Measurements from ENCODE around the gene TSACC. TPM values are rescaled to one million over a fixed set of nuclear protein-coding genes. Genes with fewer than 3 reads are reported as not detected.
A peak's percentile ranks its signal among the peaks of the same experiment; 100 is the strongest.
"Not testable (repeated sequence)": the region's sequence is repeated elsewhere in the genome, so short reads cannot be mapped to it uniquely, and the experiment has no call there.

The TSACC gene
- total RNA-seq, 1 experiment from 2014 or later: 1.8 TPM

GRCh38 chr1:156368157-156368658, 29.9 kb downstream of the TSACC start:
- no peak for DNase-seq (ENCODE audit: unreplicated experiment)
- no peaks in the 10 kb centered on the region for H3K4me1 Mint-ChIP-seq (ENCODE audit: insufficient read depth, unreplicated experiment)
- no peaks in the 10 kb centered on the region for H3K36me3 Mint-ChIP-seq (ENCODE audit: insufficient read depth, unreplicated experiment)
- H3K4me3 Mint-ChIP-seq (ENCODE audit: unreplicated experiment): no peak overlapping the region
- no peak for TF ChIP-seq CTCF (IDR thresholded peaks at IDR 0.05; ENCODE audit: unreplicated experiment)
- CTCF ChIA-PET: interaction anchor here (0.6 to 1.8 kb wide), 4 partner anchors 10 to 232 kb away, joined by 3 to 9 read pairs (median 6); no protein-coding TSS in a partner anchor
- POLR2A ChIA-PET: no interaction called here
- H3K27ac Mint-ChIP-seq (ENCODE audit: low read depth, unreplicated experiment): no peak overlapping the region
- intact Hi-C loops (cut with micrococcal nuclease): no loop called here
- no TSS peak for BruUV-seq (replicated peaks)
- H3K9me3 Mint-ChIP-seq (ENCODE audit: unreplicated experiment): no peaks in the 10 kb centered on the region
- peaks cover 39% of the 10 kb centered on the region for H3K27me3 Mint-ChIP-seq (ENCODE audit: insufficient read depth, unreplicated experiment)

- CTCF ChIA-PET: interaction anchor here (0.6 to 1.8 kb wide), 6 partner anchors 10 to 231 kb away, joined by 3 to 9 read pairs (median 5); no protein-coding TSS in a partner anchor
Measured at GRCh38 chr1:156368889-156369684, 30.8 kb downstream of the TSACC start, which contains the start of gene RHBG. RHBG (plus strand) TSS chr1:156369211; CDS start chr1:156369250, 39 bp downstream.

GRCh38 chr1:156369685-156370286, 31.5 kb downstream of the TSACC start:
- Mint-ChIP-seq H3K27me3 (ENCODE audit: insufficient read depth, unreplicated experiment) (peaks cover 45% of the 10 kb centered on the region), H3K4me3 (ENCODE audit: unreplicated experiment) (peak overlapping the region; percentile 70)
- intact Hi-C loops (cut with micrococcal nuclease); H3K27ac Mint-ChIP-seq (ENCODE audit: low read depth, unreplicated experiment); BruUV-seq (replicated peaks); H3K36me3 Mint-ChIP-seq (ENCODE audit: insufficient read depth, unreplicated experiment); H3K9me3 Mint-ChIP-seq (ENCODE audit: unreplicated experiment); H3K4me1 Mint-ChIP-seq (ENCODE audit: insufficient read depth, unreplicated experiment); DNase-seq (ENCODE audit: unreplicated experiment): not testable (repeated sequence)
- CTCF ChIA-PET: interaction anchor here (0.6 to 8.9 kb wide), 5 partner anchors 11 to 123 kb away, joined by 3 to 113 read pairs (median 6); no protein-coding TSS in a partner anchor
- POLR2A ChIA-PET: interaction anchor here (1.3 kb wide), 1 partner anchor 11 kb away, joined by 6 read pairs; no protein-coding TSS in a partner anchor

More at GRCh38 chr1:156368889-156369684, 30.8 kb downstream of the TSACC start, which contains the start of gene RHBG:
- POLR2A ChIA-PET: no interaction called here
- no peaks in the 10 kb centered on the region for H3K4me1 Mint-ChIP-seq (ENCODE audit: insufficient read depth, unreplicated experiment)
- no peak within 1 kb of the TSS for H3K27ac Mint-ChIP-seq (ENCODE audit: low read depth, unreplicated experiment)
- BruUV-seq (replicated peaks): no TSS peak
- no peak for TF ChIP-seq CTCF (IDR thresholded peaks at IDR 0.05; ENCODE audit: unreplicated experiment)
- H3K36me3 Mint-ChIP-seq (ENCODE audit: insufficient read depth, unreplicated experiment): no peaks in the 10 kb centered on the region
- no peaks in the 10 kb centered on the region for H3K9me3 Mint-ChIP-seq (ENCODE audit: unreplicated experiment)
- peak within 1 kb of the TSS; percentile 70 for H3K4me3 Mint-ChIP-seq (ENCODE audit: unreplicated experiment)
- peaks cover 45% of the 10 kb centered on the region for H3K27me3 Mint-ChIP-seq (ENCODE audit: insufficient read depth, unreplicated experiment)
- intact Hi-C loops (cut with micrococcal nuclease): no loop called here
- DNase-seq (ENCODE audit: unreplicated experiment): peak; percentile 36

GRCh38 chr1:156371553-156372264, 33.4 kb downstream of the TSACC start:
- CTCF ChIA-PET: interaction anchor here (0.6 to 8.9 kb wide), 14 partner anchors 9 to 1392 kb away, joined by 3 to 113 read pairs (median 4); no protein-coding TSS in a partner anchor
- H3K27ac Mint-ChIP-seq (ENCODE audit: low read depth, unreplicated experiment): no peak overlapping the region
- intact Hi-C loops (cut with micrococcal nuclease): no loop called here
- no TSS peak for BruUV-seq (replicated peaks)
- DNase-seq (ENCODE audit: unreplicated experiment): peak; percentile 77
- peaks cover 33% of the 10 kb centered on the region for H3K27me3 Mint-ChIP-seq (ENCODE audit: insufficient read depth, unreplicated experiment)
- POLR2A ChIA-PET: interaction anchor here (0.5 to 1.8 kb wide), 2 partner anchors 14 to 318 kb away, joined by 3 to 4 read pairs; no protein-coding TSS in a partner anchor
- TF ChIP-seq CTCF (IDR thresholded peaks at IDR 0.05; ENCODE audit: unreplicated experiment): no peak
- H3K9me3 Mint-ChIP-seq (ENCODE audit: unreplicated experiment): no peaks in the 10 kb centered on the region
- H3K4me3 Mint-ChIP-seq (ENCODE audit: unreplicated experiment): no peak overlapping the region
- H3K36me3 Mint-ChIP-seq (ENCODE audit: insufficient read depth, unreplicated experiment): no peaks in the 10 kb centered on the region
- peaks cover 6% of the 10 kb centered on the region for H3K4me1 Mint-ChIP-seq (ENCODE audit: insufficient read depth, unreplicated experiment)

Measured in MCF 10A (cell line).